Stimulated activated naive CD8-positive, alpha-beta T cell treated with anti-CD3 and anti-CD28 coated beads, Interleukin-15, Interleukin-2, amounts not matched to agents 100 ng/mL and 50 ng/mL, for 24 hours (primary cell): ENCODE results near the gene EOLA2.
A peak's percentile ranks its signal among the peaks of the same experiment; 100 is the strongest.
"Not testable (repeated sequence)": the region's sequence is repeated elsewhere in the genome, so short reads cannot be mapped to it uniquely, and the experiment has no call there.

Experiments
- H3K27ac Mint-ChIP-seq: one replicate; pipeline ENCODE4 v1.8.0; 2021; ENCODE audit warnings: mild to moderate bottlenecking, mixed read lengths
- H3K27me3 Mint-ChIP-seq: one replicate; pipeline ENCODE4 v1.8.0; 2021; ENCODE audit warnings: mixed read lengths
- H3K36me3 Mint-ChIP-seq: one replicate; pipeline ENCODE4 v1.8.0; 2021; ENCODE audit warnings: low read depth, mixed read lengths
- H3K4me1 Mint-ChIP-seq: one replicate; pipeline ENCODE4 v1.8.0; 2021; ENCODE audit warnings: low read depth, mixed read lengths
- H3K4me3 Mint-ChIP-seq: one replicate; pipeline ENCODE4 v1.8.0; 2021; ENCODE audit warnings: mild to moderate bottlenecking, mixed read lengths
- H3K9me3 Mint-ChIP-seq: one replicate; pipeline ENCODE4 v1.8.0; 2021; ENCODE audit warnings: mixed read lengths

The EOLA2 gene

GRCh38 chrX:149938427-149938880 lies at the start of gene EOLA2:
EOLA2 (minus strand) TSS chrX:149938491; CDS start chrX:149933874, 4,617 bp downstream.
- H3K27me3 Mint-ChIP-seq: no peaks in the 10 kb centered on the region
- no peaks in the 10 kb centered on the region for H3K36me3 Mint-ChIP-seq
- H3K9me3 Mint-ChIP-seq: no peaks in the 10 kb centered on the region
- H3K4me1 Mint-ChIP-seq: peaks cover 3% of the 10 kb centered on the region
- H3K27ac Mint-ChIP-seq: peak within 1 kb of the TSS; percentile 97
- peak within 1 kb of the TSS; percentile 87 for H3K4me3 Mint-ChIP-seq

- Mint-ChIP-seq H3K4me3 (no peak overlapping the region), H3K9me3 (no peaks in the 10 kb centered on the region), H3K36me3 (peaks cover 4% of the 10 kb centered on the region), H3K27me3 (no peaks in the 10 kb centered on the region), H3K27ac (no peak overlapping the region), H3K4me1 (no peaks in the 10 kb centered on the region)
Measured at GRCh38 chrX:149987613-149988012, 49.3 kb upstream of the EOLA2 start.

- no peaks in the 10 kb centered on the region for H3K36me3 Mint-ChIP-seq
- H3K4me3 Mint-ChIP-seq: no peak overlapping the region
- no peak overlapping the region for H3K27ac Mint-ChIP-seq
- no peaks in the 10 kb centered on the region for H3K27me3 Mint-ChIP-seq
- H3K9me3 Mint-ChIP-seq: no peaks in the 10 kb centered on the region
- H3K4me1 Mint-ChIP-seq: no peaks in the 10 kb centered on the region
Measured at GRCh38 chrX:149984411-149984810, 46.1 kb upstream of the EOLA2 start.

- Mint-ChIP-seq H3K27me3 (no peaks in the 10 kb centered on the region), H3K27ac (no peak overlapping the region), H3K36me3 (no peaks in the 10 kb centered on the region), H3K4me1 (no peaks in the 10 kb centered on the region), H3K4me3 (no peak overlapping the region), H3K9me3 (no peaks in the 10 kb centered on the region)
Measured at GRCh38 chrX:149982310-149982709, 44.0 kb upstream of the EOLA2 start.

- H3K4me1 Mint-ChIP-seq: no peaks in the 10 kb centered on the region
- H3K4me3 Mint-ChIP-seq: no peak overlapping the region
- H3K27me3 Mint-ChIP-seq: no peaks in the 10 kb centered on the region
- no peaks in the 10 kb centered on the region for H3K36me3 Mint-ChIP-seq
- H3K27ac Mint-ChIP-seq: no peak overlapping the region
- no peaks in the 10 kb centered on the region for H3K9me3 Mint-ChIP-seq
Measured at GRCh38 chrX:149979126-149979644, 40.9 kb upstream of the EOLA2 start.

GRCh38 chrX:149962859-149963757 lies 24.8 kb upstream of the EOLA2 start:
- H3K27ac Mint-ChIP-seq: no peak overlapping the region
- no peak overlapping the region for H3K4me3 Mint-ChIP-seq
- no peaks in the 10 kb centered on the region for H3K27me3 Mint-ChIP-seq
- H3K36me3 Mint-ChIP-seq: peaks cover 22% of the 10 kb centered on the region
- no peaks in the 10 kb centered on the region for H3K9me3 Mint-ChIP-seq
- no peaks in the 10 kb centered on the region for H3K4me1 Mint-ChIP-seq

- H3K36me3 Mint-ChIP-seq: peaks cover 18% of the 10 kb centered on the region
- no peak overlapping the region for H3K27ac Mint-ChIP-seq
- H3K4me3 Mint-ChIP-seq: no peak overlapping the region
- no peaks in the 10 kb centered on the region for H3K27me3 Mint-ChIP-seq
- H3K4me1 Mint-ChIP-seq: no peaks in the 10 kb centered on the region
- H3K9me3 Mint-ChIP-seq: no peaks in the 10 kb centered on the region
Measured at GRCh38 chrX:149962010-149962409, 23.7 kb upstream of the EOLA2 start.

GRCh38 chrX:149961572-149961971 lies 23.3 kb upstream of the EOLA2 start:
- Mint-ChIP-seq H3K9me3 (no peaks in the 10 kb centered on the region), H3K27me3 (no peaks in the 10 kb centered on the region), H3K4me3 (no peak overlapping the region), H3K27ac (no peak overlapping the region), H3K4me1 (no peaks in the 10 kb centered on the region), H3K36me3 (peaks cover 18% of the 10 kb centered on the region)

GRCh38 chrX:149950681-149951080 lies 12.4 kb upstream of the EOLA2 start:
- Mint-ChIP-seq H3K27ac (no peak overlapping the region), H3K36me3 (no peaks in the 10 kb centered on the region), H3K4me3 (no peak overlapping the region), H3K4me1 (no peaks in the 10 kb centered on the region), H3K27me3 (no peaks in the 10 kb centered on the region), H3K9me3 (no peaks in the 10 kb centered on the region)

GRCh38 chrX:149949743-149950436 lies 11.6 kb upstream of the EOLA2 start:
- no peaks in the 10 kb centered on the region for H3K27me3 Mint-ChIP-seq
- no peaks in the 10 kb centered on the region for H3K4me1 Mint-ChIP-seq
- no peaks in the 10 kb centered on the region for H3K9me3 Mint-ChIP-seq
- no peaks in the 10 kb centered on the region for H3K36me3 Mint-ChIP-seq
- no peak overlapping the region for H3K4me3 Mint-ChIP-seq
- H3K27ac Mint-ChIP-seq: no peak overlapping the region

- no peaks in the 10 kb centered on the region for H3K9me3 Mint-ChIP-seq
- H3K4me1 Mint-ChIP-seq: no peaks in the 10 kb centered on the region
- H3K36me3 Mint-ChIP-seq: no peaks in the 10 kb centered on the region
- no peak overlapping the region for H3K27ac Mint-ChIP-seq
- H3K27me3 Mint-ChIP-seq: no peaks in the 10 kb centered on the region
- no peak overlapping the region for H3K4me3 Mint-ChIP-seq
Measured at GRCh38 chrX:149948016-149948415, 9.7 kb upstream of the EOLA2 start.

GRCh38 chrX:149946932-149947331 lies 8.6 kb upstream of the EOLA2 start:
- H3K27me3 Mint-ChIP-seq, H3K9me3 Mint-ChIP-seq, H3K36me3 Mint-ChIP-seq, H3K4me1 Mint-ChIP-seq, H3K27ac Mint-ChIP-seq, H3K4me3 Mint-ChIP-seq: not testable (repeated sequence)

GRCh38 chrX:149945820-149946219 lies 7.5 kb upstream of the EOLA2 start:
- H3K27me3 Mint-ChIP-seq, H3K36me3 Mint-ChIP-seq, H3K9me3 Mint-ChIP-seq, H3K4me1 Mint-ChIP-seq, H3K27ac Mint-ChIP-seq, H3K4me3 Mint-ChIP-seq: not testable (repeated sequence)

- H3K36me3 Mint-ChIP-seq, H3K27me3 Mint-ChIP-seq, H3K4me1 Mint-ChIP-seq, H3K9me3 Mint-ChIP-seq, H3K27ac Mint-ChIP-seq, H3K4me3 Mint-ChIP-seq: not testable (repeated sequence)
Measured at GRCh38 chrX:149945087-149945670, 6.9 kb upstream of the EOLA2 start.

GRCh38 chrX:149940674-149941024 lies 2.4 kb upstream of the EOLA2 start:
- not testable (repeated sequence) for H3K4me1 Mint-ChIP-seq, H3K27me3 Mint-ChIP-seq, H3K36me3 Mint-ChIP-seq, H3K9me3 Mint-ChIP-seq
- peak overlapping the region; percentile 88 for H3K27ac Mint-ChIP-seq
- H3K4me3 Mint-ChIP-seq: peak overlapping the region; percentile 49
